Fibroblast of the aortic adventitia (primary cell): ENCODE results near the gene ZNF511. TPM values are rescaled to one million over a fixed set of nuclear protein-coding genes. Genes with fewer than 3 reads are reported as not detected.
"Not testable (repeated sequence)": the region's sequence is repeated elsewhere in the genome, so short reads cannot be mapped to it uniquely, and the experiment has no call there.

Source experiments
- DNase-seq: peaks from one replicate; pipeline ENCODE4 v3.0.0-alpha.2; 2010; ENCODE audit warnings: low read depth
- H3K4me3 ChIP-seq: 2 replicates; pipeline ENCODE4 v1.5.1; 2011; ENCODE audit warnings: low read depth, mild to moderate bottlenecking, control low read depth, low read length, moderate library complexity
- CTCF ChIP-seq: IDR thresholded peaks from 2 replicates; pipeline ENCODE4 v1.5.1; 2011; ENCODE audit warnings: mild to moderate bottlenecking, low read length, control low read depth, inconsistent platforms; ENCODE audit not compliant: insufficient read depth
- total RNA-seq: library from RNA; depleted of rRNA; stranded (reverse); fragments of >200 nt; gene quantifications from 2 replicates; pipeline ENCODE4 v1.2.3, GENCODE V29; 2012; ENCODE audit warnings: low replicate concordance

Gene ZNF511
- total RNA-seq, 1 donor, result 22.1 TPM

- DNase-seq, result no peak
- no peak for TF ChIP-seq CTCF
- H3K4me3 ChIP-seq, result no peak overlapping the region
Measured at GRCh38 chr10:133264461-133264860, 44.3 kb upstream of the ZNF511 start.

- H3K4me3 ChIP-seq, DNase-seq: not testable (repeated sequence)
Measured at GRCh38 chr10:133265052-133265451, 43.7 kb upstream of the ZNF511 start.

DNA sequence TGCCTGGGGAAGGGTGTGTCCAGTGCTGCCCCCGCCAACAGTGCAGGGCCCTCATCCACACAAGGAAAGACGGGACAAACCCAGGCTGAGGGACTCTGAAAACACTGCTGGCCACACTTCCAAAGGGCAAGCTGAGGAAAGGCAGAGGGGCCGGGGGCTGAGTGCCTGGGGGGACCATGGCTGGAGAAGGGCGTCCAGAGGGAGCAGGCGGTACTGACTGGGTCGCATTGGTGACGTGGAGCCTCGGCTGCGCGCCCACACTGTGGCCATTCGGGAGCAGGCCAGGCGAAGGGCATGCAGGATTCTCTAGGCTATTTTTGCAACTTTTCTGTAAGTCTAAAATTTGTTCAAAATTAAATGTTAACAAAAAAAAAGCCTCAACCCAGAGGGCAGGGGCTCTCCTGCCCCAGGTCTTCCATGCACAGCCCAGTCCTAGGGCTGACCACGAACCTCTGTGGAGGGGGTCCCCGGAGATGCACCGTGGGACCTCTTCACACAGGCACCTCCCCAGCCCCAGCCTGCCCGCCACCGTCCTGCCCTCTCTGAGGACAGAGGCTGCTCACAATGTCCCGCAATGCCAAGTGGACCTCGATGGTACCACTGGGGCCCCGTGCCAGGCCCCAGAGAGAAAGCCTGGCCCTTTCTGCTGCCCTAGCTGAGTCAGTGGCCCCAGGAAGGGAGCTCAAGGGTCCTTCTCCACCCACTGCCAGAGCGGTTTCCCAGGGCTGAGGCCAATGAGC lies 42.5 kb upstream of the ZNF511 start:
- TF ChIP-seq CTCF, result no peak
- DNase-seq, result no peak
- H3K4me3 ChIP-seq, result no peak overlapping the region

- no peak for TF ChIP-seq CTCF
- no peak for DNase-seq
- no peak overlapping the region for H3K4me3 ChIP-seq
Measured at GRCh38 chr10:133267293-133267692, 41.4 kb upstream of the ZNF511 start.

DNA sequence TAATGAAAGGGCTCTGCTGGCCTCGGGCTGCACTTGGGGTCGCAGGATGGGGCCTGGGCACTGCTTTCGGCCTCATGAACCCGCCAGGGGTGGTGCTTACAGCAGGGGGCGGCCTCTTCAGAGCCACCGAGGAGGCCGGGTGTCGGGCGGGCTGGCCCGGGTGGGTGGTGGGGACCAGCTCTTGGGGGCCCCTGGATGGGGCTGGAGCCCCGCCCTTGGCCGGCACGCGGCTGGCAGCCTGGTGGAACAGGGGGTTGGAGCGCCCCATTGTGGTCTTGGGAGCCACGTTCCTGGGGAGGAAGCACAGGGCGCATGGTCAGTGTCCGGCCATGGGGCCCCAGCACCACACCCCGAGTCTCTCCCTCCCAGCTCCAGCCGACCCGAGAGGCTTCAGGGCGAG lies 40.9 kb upstream of the ZNF511 start:
- no peak for DNase-seq
- H3K4me3 ChIP-seq, result no peak overlapping the region
- no peak for TF ChIP-seq CTCF

GRCh38 chr10:133268532-133268931 lies 40.2 kb upstream of the ZNF511 start:
- no peak for DNase-seq
- TF ChIP-seq CTCF, result no peak
- no peak overlapping the region for H3K4me3 ChIP-seq

DNA sequence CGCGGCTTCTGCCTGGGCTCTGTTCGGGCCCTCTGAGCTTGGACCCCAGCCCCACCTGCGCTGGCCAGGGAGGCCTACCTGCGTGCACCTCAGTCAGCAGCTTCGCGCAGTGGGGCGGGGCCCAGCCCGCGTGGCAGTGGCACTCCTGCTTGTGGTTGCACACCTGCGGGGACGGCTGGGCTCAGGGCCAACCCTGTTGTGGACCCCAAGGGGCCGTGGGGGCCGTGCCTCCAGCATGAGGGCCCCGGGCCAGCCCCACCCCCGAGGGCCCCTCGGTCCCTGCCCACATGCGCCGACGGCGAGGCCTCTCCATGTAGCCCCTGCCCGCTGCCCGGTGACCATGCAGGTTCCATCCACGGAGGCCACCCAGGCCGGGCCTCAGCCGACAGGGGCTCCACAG lies 39.3 kb upstream of the ZNF511 start:
- TF ChIP-seq CTCF, result no peak
- DNase-seq, result no peak

More for the DNA sequence above, 39.3 kb upstream of the ZNF511 start:
- H3K4me3 ChIP-seq, result no peak overlapping the region
